Loucy (cell line): Measurements from ENCODE around the gene CLCN2.

Source experiments
- H2AFZ ChIP-seq: fragments of 200-600 bp; sonication (generic); 2 replicates; pipeline ENCODE4 v1.6.0; 2016; ENCODE audit warnings: antibody characterized with exemption, mild to moderate bottlenecking, low read length, moderate library complexity
- H3F3A ChIP-seq: fragments of 200-600 bp; 2 replicates; pipeline ENCODE4 v1.6.0; 2016; ENCODE audit warnings: antibody characterized with exemption, low read depth, mild to moderate bottlenecking
- H3K27me3 ChIP-seq: fragments of 200-600 bp; sonication (generic); 2 replicates; pipeline ENCODE4 v1.6.1; 2014; ENCODE audit warnings: low read length, mild to moderate bottlenecking; ENCODE audit not compliant: insufficient read depth, poor library complexity, severe bottlenecking
- H3K36me3 ChIP-seq: fragments of 200-600 bp; sonication (generic); 2 replicates; pipeline ENCODE4 v1.6.1; 2016; ENCODE audit warnings: low read length; ENCODE audit not compliant: insufficient read depth
- H3K4me1 ChIP-seq: fragments of 200-600 bp; sonication (generic); 2 replicates; pipeline ENCODE4 v1.5.1; 2014; ENCODE audit warnings: low read length, mild to moderate bottlenecking; ENCODE audit not compliant: insufficient read depth, poor library complexity, severe bottlenecking
- H3K4me2 ChIP-seq: fragments of 200-600 bp; sonication (generic); 2 replicates; pipeline ENCODE4 v1.6.0; 2014; ENCODE audit warnings: antibody characterized with exemption, low read length, low read depth, mild to moderate bottlenecking; ENCODE audit not compliant: poor library complexity, severe bottlenecking
- H3K4me3 ChIP-seq: fragments of 200-600 bp; sonication (generic); 2 replicates; pipeline ENCODE4 v1.5.1; 2014; ENCODE audit warnings: low read length, mild to moderate bottlenecking, mixed read lengths; ENCODE audit not compliant: poor library complexity, severe bottlenecking
- H3K79me2 ChIP-seq: fragments of 200-600 bp; sonication (generic); 2 replicates; pipeline ENCODE4 v1.6.1; 2014; ENCODE audit warnings: low read length; ENCODE audit not compliant: insufficient read depth
- H3K9ac ChIP-seq: fragments of 200-600 bp; sonication (generic); 2 replicates; pipeline ENCODE4 v1.6.0; 2014; ENCODE audit warnings: mild to moderate bottlenecking, low read depth, low read length, moderate library complexity; ENCODE audit not compliant: poor library complexity, severe bottlenecking
- H3K9me2 ChIP-seq: fragments of 200-600 bp; sonication (generic); replicated peaks from 2 replicates; pipeline ENCODE4 v1.6.1; 2016; ENCODE audit warnings: low read depth, low read length, mixed read lengths
- H3K9me3 ChIP-seq: fragments of 200-600 bp; sonication (generic); 2 replicates; pipeline ENCODE4 v1.6.1; 2014; ENCODE audit warnings: mild to moderate bottlenecking, antibody characterized with exemption, low read length, low read depth; ENCODE audit not compliant: insufficient read depth
- H4K20me1 ChIP-seq: fragments of 200-600 bp; sonication (generic); 2 replicates; pipeline ENCODE4 v1.6.0; 2014; ENCODE audit warnings: antibody characterized with exemption, low read length, mild to moderate bottlenecking; ENCODE audit not compliant: insufficient read depth, poor library complexity, severe bottlenecking
- CTCF ChIP-seq: fragments of 200-600 bp; sonication (generic); conservative IDR thresholded peaks from 2 replicates; pipeline ENCODE4 v1.5.1; 2014; ENCODE audit warnings: mild to moderate bottlenecking, antibody characterized with exemption, low read length
- EZH2phosphoT487 ChIP-seq: fragments of 200-600 bp; IDR thresholded peaks from 2 replicates; pipeline ENCODE4 v1.6.1; 2018; ENCODE audit warnings: antibody characterized with exemption, mild to moderate bottlenecking, moderate library complexity, borderline replicate concordance

The CLCN2 gene

GRCh38 chr3:184388936-184389230 is 27.5 kb upstream of the CLCN2 start:
- Histone ChIP-seq H4K20me1 (no peaks in the 10 kb centered on the region), H3K36me3 (no peaks in the 10 kb centered on the region), H3K79me2 (no peaks in the 10 kb centered on the region), H3K4me3 (no peak overlapping the region), H3K9me2 (no peaks in the 10 kb centered on the region), H3K4me1 (no peaks in the 10 kb centered on the region), H2AFZ (no peak overlapping the region), H3K9me3 (no peaks in the 10 kb centered on the region), H3K9ac (no peak overlapping the region), H3K27me3 (no peaks in the 10 kb centered on the region), H3K4me2 (no peak overlapping the region), H3F3A (no peaks in the 10 kb centered on the region)
- no peak for TF ChIP-seq EZH2phosphoT487
- TF ChIP-seq CTCF, result no peak

DNA sequence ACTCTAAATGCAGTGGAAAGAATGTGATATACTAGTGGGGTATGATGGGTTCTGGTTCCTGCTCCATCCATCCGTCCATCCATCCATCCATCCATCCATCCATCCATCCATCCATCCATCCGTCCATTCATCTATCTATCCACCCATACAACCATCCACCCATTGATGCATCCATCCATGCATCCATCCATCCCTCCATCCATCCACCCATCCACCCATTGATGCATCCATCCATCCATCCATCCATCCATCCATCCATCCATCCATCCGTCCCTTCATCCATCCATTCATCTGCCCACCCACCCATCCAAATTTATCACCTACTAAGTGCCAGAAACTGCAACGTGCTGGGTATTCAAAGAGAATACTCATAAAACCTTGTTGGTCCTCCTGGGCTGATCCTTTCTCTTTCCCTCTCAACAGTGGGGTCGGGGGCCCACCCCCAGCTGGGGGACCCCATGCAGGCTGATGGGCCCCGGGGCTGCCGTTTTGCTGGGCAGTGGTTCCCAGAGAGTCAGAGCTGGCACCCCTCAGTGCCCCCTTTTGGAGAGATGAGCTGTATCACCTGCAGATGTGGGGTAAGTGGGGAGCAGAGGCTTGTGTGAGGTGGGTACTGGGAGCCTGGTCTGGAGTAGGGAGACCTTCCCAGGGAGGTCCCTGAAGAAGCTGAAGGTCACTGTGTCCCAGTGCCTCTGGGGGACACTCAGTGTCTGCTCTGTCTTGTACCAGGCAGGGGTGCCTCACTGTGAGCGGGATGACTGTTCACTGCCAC is 26.9 kb upstream of the CLCN2 start:
- TF ChIP-seq CTCF (no peak), EZH2phosphoT487 (no peak)
- Histone ChIP-seq H3F3A (no peaks in the 10 kb centered on the region), H3K79me2 (no peaks in the 10 kb centered on the region), H2AFZ (no peak overlapping the region), H3K4me1 (no peaks in the 10 kb centered on the region), H3K27me3 (no peaks in the 10 kb centered on the region), H3K36me3 (no peaks in the 10 kb centered on the region), H4K20me1 (no peaks in the 10 kb centered on the region), H3K4me3 (no peak overlapping the region), H3K9me3 (no peaks in the 10 kb centered on the region), H3K9ac (no peak overlapping the region), H3K9me2 (no peaks in the 10 kb centered on the region), H3K4me2 (no peak overlapping the region)

- Histone ChIP-seq H3K27me3 (no peaks in the 10 kb centered on the region), H3K4me3 (no peak overlapping the region), H3K4me1 (no peaks in the 10 kb centered on the region), H4K20me1 (no peaks in the 10 kb centered on the region), H3K9me2 (no peaks in the 10 kb centered on the region), H3K79me2 (no peaks in the 10 kb centered on the region), H3K36me3 (no peaks in the 10 kb centered on the region), H3K9ac (no peak overlapping the region), H3F3A (no peaks in the 10 kb centered on the region), H3K9me3 (no peaks in the 10 kb centered on the region), H2AFZ (no peak overlapping the region), H3K4me2 (no peak overlapping the region)
- TF ChIP-seq CTCF, result no peak
- no peak for TF ChIP-seq EZH2phosphoT487
Measured at GRCh38 chr3:184387174-184387714, 25.8 kb upstream of the CLCN2 start.
